DOHH2 (cell line): ENCODE data around the gene LRWD1.
A peak's percentile ranks its signal among the peaks of the same experiment; 100 is the strongest.

Experiments
- H3F3A ChIP-seq: fragments of 200-600 bp; sonication (generic), shearing (Covaris generic); 2 replicates; pipeline ENCODE4 v1.6.0; 2016; ENCODE audit warnings: antibody characterized with exemption, mild to moderate bottlenecking; ENCODE audit not compliant: control insufficient read depth, insufficient read depth
- H3K27ac ChIP-seq: fragments of 200-600 bp; sonication (generic); 2 replicates; pipeline ENCODE4 v1.5.1; 2014; ENCODE audit warnings: low read depth, mild to moderate bottlenecking, low read length, moderate library complexity
- H3K27me3 ChIP-seq: fragments of 200-600 bp; sonication (generic); 2 replicates; pipeline ENCODE4 v1.6.1; 2014; ENCODE audit warnings: mild to moderate bottlenecking, low read length, mixed read lengths; ENCODE audit not compliant: control insufficient read depth
- H3K36me3 ChIP-seq: fragments of 200-600 bp; sonication (generic); 2 replicates; pipeline ENCODE4 v1.6.1; 2014; ENCODE audit warnings: mild to moderate bottlenecking, low read length, moderate library complexity, mixed read lengths; ENCODE audit not compliant: control insufficient read depth
- H3K4me1 ChIP-seq: fragments of 200-600 bp; sonication (generic); 2 replicates; pipeline ENCODE4 v1.6.1; 2014; ENCODE audit warnings: mild to moderate bottlenecking, low read length, mixed read lengths; ENCODE audit not compliant: control insufficient read depth
- H3K4me2 ChIP-seq: fragments of 200-600 bp; sonication (generic); 2 replicates; pipeline ENCODE4 v1.6.0; 2014; ENCODE audit warnings: mild to moderate bottlenecking, low read length, moderate library complexity
- H3K4me3 ChIP-seq: fragments of 200-600 bp; sonication (generic); 2 replicates; pipeline ENCODE4 v1.5.1; 2014; ENCODE audit warnings: mild to moderate bottlenecking, low read length, mixed read lengths
- H3K79me2 ChIP-seq: fragments of 200-600 bp; sonication (generic); 2 replicates; pipeline ENCODE4 v1.6.1; 2014; ENCODE audit warnings: mild to moderate bottlenecking, low read length, mixed read lengths; ENCODE audit not compliant: control insufficient read depth
- H3K9me2 ChIP-seq: fragments of 200-600 bp; sonication (generic); replicated peaks from 2 replicates; pipeline ENCODE4 v1.6.1; 2014; ENCODE audit warnings: mild to moderate bottlenecking, low read length, mixed read lengths; ENCODE audit not compliant: control insufficient read depth
- H3K9me3 ChIP-seq: fragments of 200-600 bp; sonication (generic); 2 replicates; pipeline ENCODE4 v1.6.1; 2014; ENCODE audit warnings: antibody characterized with exemption, low read length, mixed read lengths; ENCODE audit not compliant: control insufficient read depth, insufficient read depth
- H4K20me1 ChIP-seq: fragments of 200-600 bp; sonication (generic); 2 replicates; pipeline ENCODE4 v1.6.0; 2014; ENCODE audit warnings: low read depth, mild to moderate bottlenecking, antibody characterized with exemption, low read length, moderate library complexity; ENCODE audit not compliant: control insufficient read depth, insufficient read depth
- CTCF ChIP-seq: fragments of 200-600 bp; sonication (generic); IDR thresholded peaks from one replicate; pipeline ENCODE4 v1.5.1; 2014; ENCODE audit warnings: antibody characterized with exemption, mild to moderate bottlenecking, low read depth, low read length; ENCODE audit not compliant: poor library complexity, severe bottlenecking
- EZH2phosphoT487 ChIP-seq: fragments of 200-600 bp; sonication (generic); IDR thresholded peaks from 2 replicates; pipeline ENCODE4 v1.6.1; 2017; ENCODE audit warnings: borderline replicate concordance, mild to moderate bottlenecking, antibody characterized with exemption, low read length, moderate library complexity, mixed read lengths

LRWD1 gene

GRCh38 chr7:102444961-102445673 is 19.7 kb upstream of the LRWD1 start:
- Histone ChIP-seq H3K27me3 (no peaks in the 10 kb centered on the region), H3K4me1 (peaks cover 73% of the 10 kb centered on the region), H3K9me3 (no peaks in the 10 kb centered on the region), H3K4me3 (peak overlapping the region; percentile 50), H3K27ac (peak overlapping the region; percentile 98), H3K4me2 (peak overlapping the region; percentile 66), H3K79me2 (peaks cover 49% of the 10 kb centered on the region), H3F3A (peaks cover 50% of the 10 kb centered on the region), H3K9me2 (no peaks in the 10 kb centered on the region), H3K36me3 (peaks cover 76% of the 10 kb centered on the region), H4K20me1 (no peaks in the 10 kb centered on the region)
- no peak for TF ChIP-seq CTCF
- no peak for TF ChIP-seq EZH2phosphoT487

- H3K27me3 ChIP-seq, result no peaks in the 10 kb centered on the region
Observed at GRCh38 chr7:102445674-102446071, 19.1 kb upstream of the LRWD1 start.

GRCh38 chr7:102446387-102447156 is 18.2 kb upstream of the LRWD1 start:
- H3K36me3 ChIP-seq, result peaks cover 65% of the 10 kb centered on the region
- TF ChIP-seq CTCF (no peak), EZH2phosphoT487 (no peak)
- peaks cover 45% of the 10 kb centered on the region for H3K79me2 ChIP-seq
- peak overlapping the region; percentile 98 for H3K27ac ChIP-seq
- peaks cover 45% of the 10 kb centered on the region for H3F3A ChIP-seq
- peak overlapping the region; percentile 66 for H3K4me2 ChIP-seq
- H3K27me3 ChIP-seq, result no peaks in the 10 kb centered on the region
- no peaks in the 10 kb centered on the region for H3K9me2 ChIP-seq
- H4K20me1 ChIP-seq, result peaks cover 4% of the 10 kb centered on the region; the same call in 1 of the 2 replicates
- no peaks in the 10 kb centered on the region for H3K9me3 ChIP-seq
- H3K4me3 ChIP-seq, result peak overlapping the region; percentile 50; the same call in 1 of the 2 replicates
- peaks cover 73% of the 10 kb centered on the region for H3K4me1 ChIP-seq

More at GRCh38 chr7:102445674-102446071, 19.1 kb upstream of the LRWD1 start:
- H3K36me3 ChIP-seq, result peaks cover 71% of the 10 kb centered on the region
- no peaks in the 10 kb centered on the region for H4K20me1 ChIP-seq
- H3K4me1 ChIP-seq, result peaks cover 73% of the 10 kb centered on the region
- peak overlapping the region; percentile 98 for H3K27ac ChIP-seq
- peaks cover 45% of the 10 kb centered on the region for H3K79me2 ChIP-seq
- peak overlapping the region; percentile 66 for H3K4me2 ChIP-seq
- H3K9me2 ChIP-seq, result no peaks in the 10 kb centered on the region
- TF ChIP-seq CTCF (no peak), EZH2phosphoT487 (no peak)
- no peaks in the 10 kb centered on the region for H3K9me3 ChIP-seq
- H3F3A ChIP-seq, result peaks cover 48% of the 10 kb centered on the region
- H3K4me3 ChIP-seq, result peak overlapping the region; percentile 50
